DOHH2 (cell line): ENCODE results near the gene STX18.

ENCODE experiments used
- H3F3A ChIP-seq: fragments of 200-600 bp; sonication (generic), shearing (Covaris generic); 2 replicates; pipeline ENCODE4 v1.6.0; 2016; ENCODE audit warnings: antibody characterized with exemption, mild to moderate bottlenecking; ENCODE audit not compliant: control insufficient read depth, insufficient read depth
- H3K27ac ChIP-seq: fragments of 200-600 bp; sonication (generic); 2 replicates; pipeline ENCODE4 v1.5.1; 2014; ENCODE audit warnings: low read depth, mild to moderate bottlenecking, low read length, moderate library complexity
- H3K27me3 ChIP-seq: fragments of 200-600 bp; sonication (generic); 2 replicates; pipeline ENCODE4 v1.6.1; 2014; ENCODE audit warnings: mild to moderate bottlenecking, low read length, mixed read lengths; ENCODE audit not compliant: control insufficient read depth
- H3K36me3 ChIP-seq: fragments of 200-600 bp; sonication (generic); 2 replicates; pipeline ENCODE4 v1.6.1; 2014; ENCODE audit warnings: mild to moderate bottlenecking, low read length, moderate library complexity, mixed read lengths; ENCODE audit not compliant: control insufficient read depth
- H3K4me1 ChIP-seq: fragments of 200-600 bp; sonication (generic); 2 replicates; pipeline ENCODE4 v1.6.1; 2014; ENCODE audit warnings: mild to moderate bottlenecking, low read length, mixed read lengths; ENCODE audit not compliant: control insufficient read depth
- H3K4me2 ChIP-seq: fragments of 200-600 bp; sonication (generic); 2 replicates; pipeline ENCODE4 v1.6.0; 2014; ENCODE audit warnings: mild to moderate bottlenecking, low read length, moderate library complexity
- H3K4me3 ChIP-seq: fragments of 200-600 bp; sonication (generic); 2 replicates; pipeline ENCODE4 v1.5.1; 2014; ENCODE audit warnings: mild to moderate bottlenecking, low read length, mixed read lengths
- H3K79me2 ChIP-seq: fragments of 200-600 bp; sonication (generic); 2 replicates; pipeline ENCODE4 v1.6.1; 2014; ENCODE audit warnings: mild to moderate bottlenecking, low read length, mixed read lengths; ENCODE audit not compliant: control insufficient read depth
- H3K9me2 ChIP-seq: fragments of 200-600 bp; sonication (generic); replicated peaks from 2 replicates; pipeline ENCODE4 v1.6.1; 2014; ENCODE audit warnings: mild to moderate bottlenecking, low read length, mixed read lengths; ENCODE audit not compliant: control insufficient read depth
- H3K9me3 ChIP-seq: fragments of 200-600 bp; sonication (generic); 2 replicates; pipeline ENCODE4 v1.6.1; 2014; ENCODE audit warnings: antibody characterized with exemption, low read length, mixed read lengths; ENCODE audit not compliant: control insufficient read depth, insufficient read depth
- H4K20me1 ChIP-seq: fragments of 200-600 bp; sonication (generic); 2 replicates; pipeline ENCODE4 v1.6.0; 2014; ENCODE audit warnings: low read depth, mild to moderate bottlenecking, antibody characterized with exemption, low read length, moderate library complexity; ENCODE audit not compliant: control insufficient read depth, insufficient read depth
- CTCF ChIP-seq: fragments of 200-600 bp; sonication (generic); IDR thresholded peaks from one replicate; pipeline ENCODE4 v1.5.1; 2014; ENCODE audit warnings: antibody characterized with exemption, mild to moderate bottlenecking, low read depth, low read length; ENCODE audit not compliant: poor library complexity, severe bottlenecking
- EZH2phosphoT487 ChIP-seq: fragments of 200-600 bp; sonication (generic); IDR thresholded peaks from 2 replicates; pipeline ENCODE4 v1.6.1; 2017; ENCODE audit warnings: borderline replicate concordance, mild to moderate bottlenecking, antibody characterized with exemption, low read length, moderate library complexity, mixed read lengths

Gene STX18

GRCh38 chr4:4455210-4455865, 86.5 kb downstream of the STX18 start:
- no peaks in the 10 kb centered on the region for H3K9me2 ChIP-seq
- H3K9me3 ChIP-seq: no peaks in the 10 kb centered on the region
- no peak overlapping the region for H3K27ac ChIP-seq
- no peak overlapping the region for H3K4me2 ChIP-seq
- H3K36me3 ChIP-seq: peaks cover 42% of the 10 kb centered on the region
- H3K79me2 ChIP-seq: no peaks in the 10 kb centered on the region
- no peak for TF ChIP-seq EZH2phosphoT487
- no peak for TF ChIP-seq CTCF
- H3F3A ChIP-seq: no peaks in the 10 kb centered on the region
- H4K20me1 ChIP-seq: no peaks in the 10 kb centered on the region
- no peak overlapping the region for H3K4me3 ChIP-seq
- peaks cover 12% of the 10 kb centered on the region for H3K4me1 ChIP-seq
- H3K27me3 ChIP-seq: no peaks in the 10 kb centered on the region

- no peaks in the 10 kb centered on the region for H3K9me3 ChIP-seq
- no peaks in the 10 kb centered on the region for H3F3A ChIP-seq
- H3K27ac ChIP-seq: no peak overlapping the region
- peaks cover 9% of the 10 kb centered on the region for H3K4me1 ChIP-seq
- H3K4me3 ChIP-seq: no peak overlapping the region
- H3K36me3 ChIP-seq: no peaks in the 10 kb centered on the region
- no peak overlapping the region for H3K4me2 ChIP-seq
- no peaks in the 10 kb centered on the region for H3K79me2 ChIP-seq
- TF ChIP-seq CTCF (no peak), EZH2phosphoT487 (no peak)
- no peaks in the 10 kb centered on the region for H3K27me3 ChIP-seq
- H3K9me2 ChIP-seq: no peaks in the 10 kb centered on the region
- no peaks in the 10 kb centered on the region for H4K20me1 ChIP-seq
Measured at GRCh38 chr4:4446434-4446833, 95.4 kb downstream of the STX18 start.

GRCh38 chr4:4443821-4444220, 98.0 kb downstream of the STX18 start:
- Histone ChIP-seq H3K9me2 (no peaks in the 10 kb centered on the region), H3K9me3 (no peaks in the 10 kb centered on the region), H3K27ac (no peak overlapping the region), H3F3A (no peaks in the 10 kb centered on the region), H4K20me1 (no peaks in the 10 kb centered on the region), H3K27me3 (no peaks in the 10 kb centered on the region), H3K4me3 (no peak overlapping the region), H3K4me1 (no peaks in the 10 kb centered on the region), H3K36me3 (no peaks in the 10 kb centered on the region), H3K4me2 (no peak overlapping the region), H3K79me2 (no peaks in the 10 kb centered on the region)
- TF ChIP-seq EZH2phosphoT487 (no peak), CTCF (no peak)
